HEK293 (cell line): Measurements from ENCODE around the gene BTD.

Experiments
- CTCF ChIA-PET: fragments of 350-600 bp; formaldehyde crosslinking; extraction: SDS; loops from one replicate; lab custom pipeline; 2021; ENCODE audit warnings: antibody characterized with exemption; lab: Yijun Ruan, JAX
- POLR2A ChIA-PET: fragments of 300-600 bp; formaldehyde crosslinking; extraction: SDS; loops from one replicate; lab custom pipeline; 2020; ENCODE audit warnings: antibody characterized with exemption, inconsistent platforms; lab: Yijun Ruan, JAX
- H3K27ac ChIP-seq: fragments of 200-500 bp; sonication (Bioruptor generic); 2 replicates; pipeline ENCODE4 v1.5.1; 2014; ENCODE audit warnings: low read depth, low read length, control low read depth, inconsistent platforms; ENCODE audit errors: extremely low read depth
- H3K36me3 ChIP-seq, 2 experiments: fragments of 200-500 bp in 1 of 2; sonication (Bioruptor generic) in 1 of 2; 1 replicate in 1 of 2; 2 replicates in 1 of 2; pipeline ENCODE4 v1.5.1; 2014 to 2017; ENCODE audit warnings: inconsistent platforms in 2 of 2, low read length in 2 of 2; ENCODE audit not compliant: control insufficient read depth in 2 of 2, insufficient read depth in 1 of 2
- H3K4me1 ChIP-seq: fragments of 200-500 bp; sonication (Bioruptor generic); 2 replicates; pipeline ENCODE4 v1.5.1; 2014; ENCODE audit warnings: mild to moderate bottlenecking, low read length, inconsistent platforms; ENCODE audit not compliant: control insufficient read depth, insufficient read depth
- H3K4me3 ChIP-seq: 2 replicates; pipeline ENCODE4 v1.5.1; 2011; ENCODE audit warnings: low read depth, mild to moderate bottlenecking, control low read depth, low read length, moderate library complexity
- H3K9me3 ChIP-seq: fragments of 200-500 bp; sonication (Bioruptor generic); 2 replicates; pipeline ENCODE4 v1.5.1; 2014; ENCODE audit warnings: low read depth, low read length, inconsistent platforms; ENCODE audit not compliant: control insufficient read depth, insufficient read depth
- BCL11B ChIP-seq: fragments of 450-650 bp; formaldehyde crosslinking; IDR thresholded peaks from 2 replicates; pipeline ENCODE4 v1.5.1; 2016; ENCODE audit warnings: low read depth, missing biosample characterization, missing genetic modification characterization
- ELK4 ChIP-seq: IDR thresholded peaks from 2 replicates; pipeline ENCODE4 v1.6.1; 2011; ENCODE audit warnings: mild to moderate bottlenecking, low read depth, low read length, borderline replicate concordance
- GFI1B ChIP-seq: fragments of 450-650 bp; formaldehyde crosslinking; IDR thresholded peaks from 2 replicates; pipeline ENCODE4 v1.5.1; 2016; ENCODE audit warnings: missing biosample characterization, missing genetic modification characterization
- KLF8 ChIP-seq: fragments of 450-650 bp; formaldehyde crosslinking; IDR thresholded peaks from 2 replicates; pipeline ENCODE4 v1.5.1; 2016; ENCODE audit warnings: missing biosample characterization, missing genetic modification characterization
- OSR2 ChIP-seq: fragments of 450-650 bp; formaldehyde crosslinking; IDR thresholded peaks from 2 replicates; pipeline ENCODE4 v1.5.1; 2016; ENCODE audit warnings: missing biosample characterization, missing genetic modification characterization
- PATZ1 ChIP-seq: fragments of 450-650 bp; formaldehyde crosslinking; IDR thresholded peaks from 2 replicates; pipeline ENCODE4 v1.5.1; 2016; ENCODE audit warnings: missing biosample characterization, missing genetic modification characterization
- PRDM1 ChIP-seq: fragments of 450-650 bp; formaldehyde crosslinking; IDR thresholded peaks from 2 replicates; pipeline ENCODE4; 2016; ENCODE audit warnings: missing biosample characterization, missing genetic modification characterization
- ZBTB21 ChIP-seq: fragments of 450-650 bp; formaldehyde crosslinking; IDR thresholded peaks from 2 replicates; pipeline ENCODE4 v1.5.1; 2017; ENCODE audit warnings: missing biosample characterization, missing genetic modification characterization
- ZNF10 ChIP-seq: fragments of 450-650 bp; formaldehyde crosslinking; IDR thresholded peaks from 2 replicates; pipeline ENCODE4 v1.5.1; 2017; ENCODE audit warnings: missing biosample characterization, missing genetic modification characterization
- ZNF16 ChIP-seq: fragments of 450-650 bp; formaldehyde crosslinking; IDR thresholded peaks from 2 replicates; pipeline ENCODE4 v1.5.1; 2016; ENCODE audit warnings: low read depth, missing biosample characterization, missing genetic modification characterization
- ZNF175 ChIP-seq: fragments of 450-650 bp; formaldehyde crosslinking; IDR thresholded peaks from 2 replicates; pipeline ENCODE4 v1.5.1; 2016; ENCODE audit warnings: missing biosample characterization, missing genetic modification characterization
- ZNF280D ChIP-seq: fragments of 450-650 bp; formaldehyde crosslinking; IDR thresholded peaks from 2 replicates; pipeline ENCODE4 v1.5.1; 2016; ENCODE audit warnings: missing biosample characterization, missing genetic modification characterization
- ZNF302 ChIP-seq: fragments of 450-650 bp; formaldehyde crosslinking; IDR thresholded peaks from 2 replicates; pipeline ENCODE4 v1.5.1; 2016; ENCODE audit warnings: missing biosample characterization, missing genetic modification characterization, low read depth
- ZNF423 ChIP-seq: fragments of 450-650 bp; formaldehyde crosslinking; IDR thresholded peaks from 2 replicates; pipeline ENCODE4 v1.5.1; 2016; ENCODE audit warnings: missing biosample characterization, missing genetic modification characterization
- ZNF501 ChIP-seq: fragments of 450-650 bp; formaldehyde crosslinking; IDR thresholded peaks from 2 replicates; pipeline ENCODE4 v1.5.1; 2016; ENCODE audit warnings: missing biosample characterization, missing genetic modification characterization
- ZNF518A ChIP-seq: fragments of 450-650 bp; formaldehyde crosslinking; conservative IDR thresholded peaks from 2 replicates; pipeline ENCODE4 v1.5.1; 2016; ENCODE audit warnings: low read depth, missing biosample characterization, missing genetic modification characterization
- ZNF561 ChIP-seq: fragments of 450-650 bp; IDR thresholded peaks from 2 replicates; pipeline ENCODE4 v1.5.1; 2018; ENCODE audit warnings: missing biosample characterization, missing genetic modification characterization, borderline replicate concordance
- ZNF658 ChIP-seq: fragments of 450-650 bp; formaldehyde crosslinking; IDR thresholded peaks from 2 replicates; pipeline ENCODE4; 2016; ENCODE audit warnings: missing biosample characterization, missing genetic modification characterization

The BTD gene

GRCh38 chr3:15660055-15660935, 58.8 kb downstream of the BTD start (continued):
- TF ChIP-seq ELK4 = no peak
- TF ChIP-seq ZNF518A (tag by site-specific recombination) = no peak
- TF ChIP-seq ZNF658 (tag by site-specific recombination) = no peak
- TF ChIP-seq ZNF561 (tag by site-specific recombination) = no peak
- no peak for TF ChIP-seq PRDM1 (tag by site-specific recombination)
- TF ChIP-seq ZNF175 (tag by site-specific recombination) = no peak
- no peak for TF ChIP-seq ZBTB21 (tag by site-specific recombination)
- TF ChIP-seq BCL11B = no peak
- TF ChIP-seq ZNF16 (tag by site-specific recombination) = no peak
- no peak for TF ChIP-seq KLF8
- no peak for TF ChIP-seq ZNF501 (tag by site-specific recombination)
- TF ChIP-seq ZNF423 (tag by site-specific recombination) = no peak
- TF ChIP-seq ZNF280D = no peak

- CTCF ChIA-PET = interaction anchor here (0.7 kb wide), 1 partner anchor 9 kb away, joined by 3 read pairs; no protein-coding TSS in a partner anchor
- Histone ChIP-seq H3K4me3 (no peak overlapping the region), H3K27ac (no peak overlapping the region), H3K9me3 (no peaks in the 10 kb centered on the region), H3K36me3 (peaks cover 0 to 9% of the 10 kb centered on the region in 2 experiments; a peak in 1 of 3 replicates), H3K4me1 (no peaks in the 10 kb centered on the region)
- TF ChIP-seq GFI1B = no peak
- TF ChIP-seq PATZ1 (tag by site-specific recombination) = no peak
- TF ChIP-seq OSR2 (tag by site-specific recombination) = no peak
- TF ChIP-seq ZNF10 (tag by site-specific recombination) = no peak
- no peak for TF ChIP-seq ZNF302
- no peak for TF ChIP-seq ZNF423 (tag by site-specific recombination)
- TF ChIP-seq ZNF280D = no peak
- POLR2A ChIA-PET = no interaction called here
Observed at GRCh38 chr3:15664144-15664543, 62.6 kb downstream of the BTD start.
